ENCODE results near the gene SHB. TPM values are rescaled to one million over a fixed set of nuclear protein-coding genes. Genes with fewer than 3 reads are reported as not detected.

Gene SHB
- polyA plus RNA-seq, 1 donor (not counting 4 experiments of a cell fraction or from before 2014, with no cell fraction given), result 10.9 TPM

GRCh38 chr9:38008168-38009034 lies 60.6 kb downstream of the SHB start:
- H3K9me3 ChIP-seq (ENCODE audit: control insufficient read depth, low read depth, low read length), result no peaks in the 10 kb centered on the region
- peak; percentile 94 for FAIRE-seq
- H3K36me3 ChIP-seq (ENCODE audit: control insufficient read depth in 2 of 2, extremely low read depth in 1 of 2, insufficient read depth in 2 of 2, low read length in 2 of 2), result peaks cover 5 to 9% of the 10 kb centered on the region in 2 experiments
- H3K4me1 ChIP-seq (ENCODE audit: control insufficient read depth, extremely low read depth, insufficient read depth, low read length), result peaks cover 61% of the 10 kb centered on the region
- dilution Hi-C loops (cut with MboI; ENCODE audit: extremely low pct_ligation_motif_present, low sequenced_read_pairs), result no loop called here
- peaks cover 68% of the 10 kb centered on the region for H3K79me2 ChIP-seq (ENCODE audit: control insufficient read depth, insufficient read depth, low read length)
- TF ChIP-seq CTCF (optimal IDR thresholded peaks at IDR 0.05 in 1 of 3, IDR thresholded peaks at IDR 0.05 in 1 of 3, conservative IDR thresholded peaks at IDR 0.05 in 1 of 3; ENCODE audit: extremely low read depth in 1 of 3, insufficient read depth in 2 of 3, low read length in 3 of 3) (no peak), EZH2 (IDR thresholded peaks at IDR 0.05; ENCODE audit: low read length) (no peak)
- H3K4me3 ChIP-seq (ENCODE audit: control insufficient read depth in 2 of 3, extremely low read depth in 1 of 3, insufficient read depth in 2 of 3, low read depth in 1 of 3, low read length in 3 of 3), result peak overlapping the region in 1 of 3 experiments; percentile 28
- peak overlapping the region; percentile 86 for H3K27ac ChIP-seq (ENCODE audit: control insufficient read depth, insufficient read depth, low read length)
- peak overlapping the region; percentile 51 for H3K9ac ChIP-seq (ENCODE audit: control insufficient read depth, extremely low read depth, insufficient read depth, low read length)
- no peaks in the 10 kb centered on the region for H4K20me1 ChIP-seq (ENCODE audit: control insufficient read depth, extremely low read depth, insufficient read depth, low read length)
- H3K9me1 ChIP-seq (ENCODE audit: control insufficient read depth, extremely low read depth, insufficient read depth, low read length), result peaks cover 2% of the 10 kb centered on the region
- no peaks in the 10 kb centered on the region for H3K27me3 ChIP-seq (ENCODE audit: control insufficient read depth, extremely low read depth, insufficient read depth, low read length)
- no peak for DNase-seq (ENCODE audit: low read depth, low spot score)
- H2AFZ ChIP-seq (ENCODE audit: control insufficient read depth, low read length), result no peak overlapping the region
- H3K4me2 ChIP-seq (ENCODE audit: control insufficient read depth, extremely low read depth, insufficient read depth, low read depth, low read length), result peak overlapping the region; percentile 65

GRCh38 chr9:38007016-38007415 lies 62.0 kb downstream of the SHB start:
- no peak overlapping the region for H2AFZ ChIP-seq (ENCODE audit: control insufficient read depth, low read length)
- dilution Hi-C loops (cut with MboI; ENCODE audit: extremely low pct_ligation_motif_present, low sequenced_read_pairs), result no loop called here
- H3K9ac ChIP-seq (ENCODE audit: control insufficient read depth, extremely low read depth, insufficient read depth, low read length), result peak overlapping the region; percentile 47
- H3K4me2 ChIP-seq (ENCODE audit: control insufficient read depth, extremely low read depth, insufficient read depth, low read depth, low read length), result peak overlapping the region; percentile 71
- peaks cover 2 to 3% of the 10 kb centered on the region in 2 experiments for H3K36me3 ChIP-seq (ENCODE audit: control insufficient read depth in 2 of 2, extremely low read depth in 1 of 2, insufficient read depth in 2 of 2, low read length in 2 of 2)
- H3K4me3 ChIP-seq (ENCODE audit: control insufficient read depth in 2 of 3, extremely low read depth in 1 of 3, insufficient read depth in 2 of 3, low read depth in 1 of 3, low read length in 3 of 3), result no peak overlapping the region
- H3K79me2 ChIP-seq (ENCODE audit: control insufficient read depth, insufficient read depth, low read length), result peaks cover 70% of the 10 kb centered on the region
- TF ChIP-seq EZH2 (IDR thresholded peaks at IDR 0.05; ENCODE audit: low read length) (no peak), CTCF (optimal IDR thresholded peaks at IDR 0.05 in 1 of 3, IDR thresholded peaks at IDR 0.05 in 1 of 3, conservative IDR thresholded peaks at IDR 0.05 in 1 of 3; ENCODE audit: extremely low read depth in 1 of 3, insufficient read depth in 2 of 3, low read length in 3 of 3) (no peak)
- peaks cover 61% of the 10 kb centered on the region for H3K4me1 ChIP-seq (ENCODE audit: control insufficient read depth, extremely low read depth, insufficient read depth, low read length)
- FAIRE-seq, result no peak
- peak overlapping the region; percentile 70 for H3K27ac ChIP-seq (ENCODE audit: control insufficient read depth, insufficient read depth, low read length)
- DNase-seq (ENCODE audit: low read depth, low spot score), result no peak
- H4K20me1 ChIP-seq (ENCODE audit: control insufficient read depth, extremely low read depth, insufficient read depth, low read length), result no peaks in the 10 kb centered on the region
- peaks cover 2% of the 10 kb centered on the region for H3K9me1 ChIP-seq (ENCODE audit: control insufficient read depth, extremely low read depth, insufficient read depth, low read length)
- no peaks in the 10 kb centered on the region for H3K9me3 ChIP-seq (ENCODE audit: control insufficient read depth, low read depth, low read length)
- H3K27me3 ChIP-seq (ENCODE audit: control insufficient read depth, extremely low read depth, insufficient read depth, low read length), result no peaks in the 10 kb centered on the region
